ENCODE data around the gene ACER3. TPM values are rescaled to one million over a fixed set of nuclear protein-coding genes. Genes with fewer than 3 reads are reported as not detected.
A peak's percentile ranks its signal among the peaks of the same experiment; 100 is the strongest.

The ACER3 gene
- total RNA-seq, 1 donor from 2014 or later = 16.2 TPM

- Histone ChIP-seq H3K4me3 (no peak overlapping the region), H3K4me1 (peaks cover 45% of the 10 kb centered on the region), H3K27me3 (no peaks in the 10 kb centered on the region), H3K27ac (peak overlapping the region; percentile 93), H3K36me3 (no peaks in the 10 kb centered on the region), H3K9me3 (no peaks in the 10 kb centered on the region)
- TF ChIP-seq POLR2A (IDR thresholded peaks at IDR 0.05) (no peak), POLR2AphosphoS5 (IDR thresholded peaks at IDR 0.05; ENCODE audit: insufficient read depth in 1 of 2, low read depth in 1 of 2) (peak; percentile 87 to 91)
- TF ChIP-seq, protein P1, sequence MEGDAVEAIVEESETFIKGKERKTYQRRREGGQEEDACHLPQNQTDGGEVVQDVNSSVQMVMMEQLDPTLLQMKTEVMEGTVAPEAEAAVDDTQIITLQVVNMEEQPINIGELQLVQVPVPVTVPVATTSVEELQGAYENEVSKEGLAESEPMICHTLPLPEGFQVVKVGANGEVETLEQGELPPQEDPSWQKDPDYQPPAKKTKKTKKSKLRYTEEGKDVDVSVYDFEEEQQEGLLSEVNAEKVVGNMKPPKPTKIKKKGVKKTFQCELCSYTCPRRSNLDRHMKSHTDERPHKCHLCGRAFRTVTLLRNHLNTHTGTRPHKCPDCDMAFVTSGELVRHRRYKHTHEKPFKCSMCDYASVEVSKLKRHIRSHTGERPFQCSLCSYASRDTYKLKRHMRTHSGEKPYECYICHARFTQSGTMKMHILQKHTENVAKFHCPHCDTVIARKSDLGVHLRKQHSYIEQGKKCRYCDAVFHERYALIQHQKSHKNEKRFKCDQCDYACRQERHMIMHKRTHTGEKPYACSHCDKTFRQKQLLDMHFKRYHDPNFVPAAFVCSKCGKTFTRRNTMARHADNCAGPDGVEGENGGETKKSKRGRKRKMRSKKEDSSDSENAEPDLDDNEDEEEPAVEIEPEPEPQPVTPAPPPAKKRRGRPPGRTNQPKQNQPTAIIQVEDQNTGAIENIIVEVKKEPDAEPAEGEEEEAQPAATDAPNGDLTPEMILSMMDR (IDR thresholded peaks at IDR 0.05) = peak; percentile 35 to 43 (median 39)
- intact Hi-C loops (cut with DNase I) = no loop called here
- peak in 1 of 2 donors; percentile 97 for DNase-seq (ENCODE audit: extremely low spot score in 2 of 2)
Measured at GRCh38 chr11:77073328-77074001, 212.7 kb downstream of the ACER3 start.

DNA sequence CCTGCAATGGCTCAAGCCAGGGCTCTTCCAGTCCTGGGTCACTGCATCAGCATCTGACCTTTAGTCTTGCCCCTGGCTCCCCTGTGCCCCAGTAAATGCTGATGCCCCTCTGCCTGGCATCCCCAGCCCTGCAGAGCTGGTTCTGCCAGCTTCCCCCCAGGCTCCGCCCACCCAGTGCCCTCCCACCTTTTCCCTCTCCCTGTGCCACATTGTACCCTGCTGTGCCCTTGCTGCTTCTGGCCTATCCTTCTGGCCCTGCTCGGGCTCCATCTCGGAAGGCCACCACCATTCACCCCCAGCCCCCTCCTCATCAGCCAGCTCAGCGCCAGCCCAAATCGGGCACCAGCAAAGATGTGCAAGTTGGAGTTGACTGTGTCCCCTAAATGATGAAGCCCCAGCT is 213.5 kb downstream of the ACER3 start:
- Histone ChIP-seq H3K27ac (peak overlapping the region; percentile 93), H3K27me3 (no peaks in the 10 kb centered on the region), H3K9me3 (no peaks in the 10 kb centered on the region), H3K36me3 (no peaks in the 10 kb centered on the region), H3K4me3 (no peak overlapping the region), H3K4me1 (peaks cover 41% of the 10 kb centered on the region)
- intact Hi-C loops (cut with DNase I) = no loop called here
- TF ChIP-seq POLR2AphosphoS5 (IDR thresholded peaks at IDR 0.05; ENCODE audit: insufficient read depth in 1 of 2, low read depth in 1 of 2) = no peak
- no peak for DNase-seq (ENCODE audit: extremely low spot score in 2 of 2)

- no peak for DNase-seq (ENCODE audit: extremely low spot score in 2 of 2)
- Histone ChIP-seq H3K4me3 (no peak overlapping the region), H3K27me3 (no peaks in the 10 kb centered on the region), H3K36me3 (no peaks in the 10 kb centered on the region), H3K9me3 (no peaks in the 10 kb centered on the region), H3K4me1 (peaks cover 41% of the 10 kb centered on the region), H3K27ac (peak overlapping the region; percentile 93)
- no peak for TF ChIP-seq POLR2AphosphoS5 (IDR thresholded peaks at IDR 0.05; ENCODE audit: insufficient read depth in 1 of 2, low read depth in 1 of 2)
- no peak for TF ChIP-seq POLR2A (IDR thresholded peaks at IDR 0.05)
- TF ChIP-seq, protein P1 (IDR thresholded peaks at IDR 0.05) = no peak
- intact Hi-C loops (cut with DNase I) = no loop called here
Measured at GRCh38 chr11:77074626-77075221, 214.0 kb downstream of the ACER3 start.

GRCh38 chr11:77075425-77075905 is 214.7 kb downstream of the ACER3 start:
- TF ChIP-seq, protein P1 (IDR thresholded peaks at IDR 0.05) = no peak
- TF ChIP-seq POLR2AphosphoS5 (IDR thresholded peaks at IDR 0.05; ENCODE audit: insufficient read depth in 1 of 2, low read depth in 1 of 2) (no peak), POLR2A (IDR thresholded peaks at IDR 0.05) (no peak)
- H3K4me1 ChIP-seq = peaks cover 41% of the 10 kb centered on the region

More at GRCh38 chr11:77075425-77075905, 214.7 kb downstream of the ACER3 start:
- H3K27ac ChIP-seq = peak overlapping the region; percentile 93
- intact Hi-C loops (cut with DNase I) = no loop called here
- no peak overlapping the region for H3K4me3 ChIP-seq
- no peak for DNase-seq (ENCODE audit: extremely low spot score in 2 of 2)
- no peaks in the 10 kb centered on the region for H3K36me3 ChIP-seq
- no peaks in the 10 kb centered on the region for H3K27me3 ChIP-seq
- H3K9me3 ChIP-seq = no peaks in the 10 kb centered on the region

Other genes starting within 250 kb of the ACER3 start
- 66.3 TPM for gene LRRC32, start 190.2 kb upstream of the ACER3 start, total RNA-seq
- gene TSKU, start 77.6 kb upstream of the ACER3 start, total RNA-seq = 144 TPM
- not detected for gene B3GNT6, start 173.5 kb downstream of the ACER3 start, total RNA-seq
- gene CAPN5, start 206.1 kb downstream of the ACER3 start, total RNA-seq = 15.0 TPM
- gene OMP, start 241.9 kb downstream of the ACER3 start, total RNA-seq = not detected